ENCODE measurements around the gene GLIS1.

- TF ChIP-seq CTCF (conservative IDR thresholded peaks at IDR 0.05) (no peak), ZFX (IDR thresholded peaks at IDR 0.05) (no peak)
Measured at GRCh38 chr1:53704804-53705445, 34.0 kb downstream of the GLIS1 start.
